ENCODE results near the gene TFIP11.

TFIP11 gene

GRCh38 chr22:26512149-26512793 lies at the start of gene TFIP11:
Gene TFIP11 (minus strand): TSS chr22:26512473. CDS start chr22:26510272, 2,201 bp downstream.
- DNase-seq = peak; percentile 86

- DNase-seq = no peak
Measured at GRCh38 chr22:26561756-26562417, 49.6 kb upstream of the TFIP11 start.

GRCh38 chr22:26559961-26560575 lies 47.8 kb upstream of the TFIP11 start:
- no peak for DNase-seq

- DNase-seq = no peak
Measured at GRCh38 chr22:26558248-26558895, 46.1 kb upstream of the TFIP11 start.

GRCh38 chr22:26556904-26557303 lies 44.6 kb upstream of the TFIP11 start:
- no peak for DNase-seq

GRCh38 chr22:26555478-26555877 lies 43.2 kb upstream of the TFIP11 start:
- no peak for DNase-seq

- no peak for DNase-seq
Measured at GRCh38 chr22:26554956-26555355, 42.7 kb upstream of the TFIP11 start.

- DNase-seq = no peak
Measured at GRCh38 chr22:26553056-26553752, 40.9 kb upstream of the TFIP11 start.

GRCh38 chr22:26552466-26552865 lies 40.2 kb upstream of the TFIP11 start:
- DNase-seq = no peak

- no peak for DNase-seq
Measured at GRCh38 chr22:26551568-26551967, 39.3 kb upstream of the TFIP11 start.

- DNase-seq = no peak
Measured at GRCh38 chr22:26550498-26551033, 38.3 kb upstream of the TFIP11 start.

GRCh38 chr22:26549902-26550497 lies 37.7 kb upstream of the TFIP11 start:
- no peak for DNase-seq

- no peak for DNase-seq
Measured at GRCh38 chr22:26548984-26549383, 36.7 kb upstream of the TFIP11 start.

- DNase-seq = no peak
Measured at GRCh38 chr22:26548303-26548702, 36.0 kb upstream of the TFIP11 start.

GRCh38 chr22:26547837-26548236 lies 35.6 kb upstream of the TFIP11 start:
- no peak for DNase-seq

GRCh38 chr22:26547426-26547825 lies 35.2 kb upstream of the TFIP11 start:
- DNase-seq = no peak

- DNase-seq = no peak
Measured at GRCh38 chr22:26546282-26546681, 34.0 kb upstream of the TFIP11 start.

- no peak for DNase-seq
Measured at GRCh38 chr22:26545827-26546226, 33.6 kb upstream of the TFIP11 start.

- no peak for DNase-seq
Measured at GRCh38 chr22:26545385-26545784, 33.1 kb upstream of the TFIP11 start.

GRCh38 chr22:26544489-26544888 lies 32.2 kb upstream of the TFIP11 start:
- DNase-seq = no peak

GRCh38 chr22:26542831-26543230 lies 30.6 kb upstream of the TFIP11 start:
- DNase-seq = peak; percentile 29

- no peak for DNase-seq
Measured at GRCh38 chr22:26541167-26541819, 29.0 kb upstream of the TFIP11 start.

Data from CD4-positive, alpha-beta T cell treated with Interleukin-15 for 1 hour (primary cell).